Right renal pelvis (tissue), 4 donors: ENCODE results near the gene PANK2. TPM values are rescaled to one million over a fixed set of nuclear protein-coding genes. Genes with fewer than 3 reads are reported as not detected.
"Not testable (repeated sequence)": the region's sequence is repeated elsewhere in the genome, so short reads cannot be mapped to it uniquely, and the experiment has no call there.

ENCODE experiments used
- DNase-seq, 4 donors: peaks; one replicate each; pipeline ENCODE4 v3.0.0-alpha.2; 2013; ENCODE audit warnings: low read depth in 4 of 4, low spot score in 3 of 4, missing footprints in 1 of 4
- polyA plus RNA-seq, 4 donors: library from polyadenylated mRNA; unstranded; fragments of 120-200 nt; gene quantifications; one replicate each; pipeline ENCODE4 v1.2.1, GENCODE V29; 2013; ENCODE audit not compliant: insufficient read length in 4 of 4

Gene PANK2
- polyA plus RNA-seq, 4 donors = 30.9 to 41.2 (median 33.8) TPM

GRCh38 chr20:3972631-3973030, 83.4 kb downstream of the PANK2 start:
- DNase-seq = not testable (repeated sequence)

DNA sequence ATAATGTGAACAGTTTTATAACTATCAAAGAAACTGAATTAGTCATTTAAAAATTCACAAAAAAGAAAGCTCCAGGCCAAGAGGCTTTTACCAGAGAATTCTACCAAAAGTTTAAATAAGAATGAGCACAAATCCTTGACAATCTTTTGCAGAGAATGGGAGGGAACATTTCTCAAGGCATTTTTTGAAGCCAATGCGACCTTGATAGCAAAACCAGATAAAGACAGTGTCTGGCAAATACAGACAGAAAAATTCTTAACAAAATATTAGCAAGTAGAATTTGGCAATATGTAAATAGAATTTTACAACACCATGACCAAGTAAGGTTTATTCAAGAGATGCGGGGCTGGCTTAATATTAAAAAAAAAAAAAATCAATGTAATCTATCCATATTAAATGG, 84.5 kb downstream of the PANK2 start:
- no peak for DNase-seq

- no peak for DNase-seq
Observed at GRCh38 chr20:3976511-3976910, 87.3 kb downstream of the PANK2 start.

Other genes with a start within 250 kb of the PANK2 start
- under 1 TPM in 2 of 4 donors, not detected in 2; 0.13 to 0.20 TPM for gene GFRA4, start 226.0 kb upstream of the PANK2 start, polyA plus RNA-seq
- 10 to 100 TPM in 1 of 4 donors, 1 to 10 TPM in 3; 6.5 to 10.5 (median 8.8) TPM for gene ADAM33, start 207.4 kb upstream of the PANK2 start, polyA plus RNA-seq
- gene SIGLEC1, start 176.8 kb upstream of the PANK2 start, polyA plus RNA-seq = 1 to 10 TPM in 1 of 4 donors, under 1 TPM in 3; 0.51 to 1.3 (median 0.76) TPM
- gene HSPA12B, start 156.7 kb upstream of the PANK2 start, polyA plus RNA-seq = 10 to 100 TPM; 13.3 to 19.0 (median 14.6) TPM
- gene ADISSP, start 121.6 kb upstream of the PANK2 start, polyA plus RNA-seq = 10 to 100 TPM; 19.7 to 26.8 (median 24.1) TPM
- gene SPEF1, start 107.9 kb upstream of the PANK2 start, polyA plus RNA-seq = 1 to 10 TPM; 1.3 to 3.1 (median 1.7) TPM
- gene CENPB, start 102.6 kb upstream of the PANK2 start, polyA plus RNA-seq = 10 to 100 TPM; 37.3 to 52.2 (median 40.1) TPM
- 10 to 100 TPM; 33.7 to 43.1 (median 38.4) TPM for gene CDC25B, start 93.1 kb upstream of the PANK2 start, polyA plus RNA-seq
- 10 to 100 TPM in 2 of 4 donors, 1 to 10 TPM in 2; 8.5 to 11.3 (median 9.9) TPM for gene AP5S1, start 68.8 kb upstream of the PANK2 start, polyA plus RNA-seq
- 10 to 100 TPM; 24.7 to 29.8 (median 26.6) TPM for gene MAVS, start 42.6 kb upstream of the PANK2 start, polyA plus RNA-seq
- gene RNF24, start 126.2 kb downstream of the PANK2 start, polyA plus RNA-seq = 10 to 100 TPM; 20.0 to 26.4 (median 22.5) TPM